Measurements from ENCODE around the gene DNAH3.
"Not testable (repeated sequence)": the region's sequence is repeated elsewhere in the genome, so short reads cannot be mapped to it uniquely, and the experiment has no call there.

DNAH3 gene

DNA sequence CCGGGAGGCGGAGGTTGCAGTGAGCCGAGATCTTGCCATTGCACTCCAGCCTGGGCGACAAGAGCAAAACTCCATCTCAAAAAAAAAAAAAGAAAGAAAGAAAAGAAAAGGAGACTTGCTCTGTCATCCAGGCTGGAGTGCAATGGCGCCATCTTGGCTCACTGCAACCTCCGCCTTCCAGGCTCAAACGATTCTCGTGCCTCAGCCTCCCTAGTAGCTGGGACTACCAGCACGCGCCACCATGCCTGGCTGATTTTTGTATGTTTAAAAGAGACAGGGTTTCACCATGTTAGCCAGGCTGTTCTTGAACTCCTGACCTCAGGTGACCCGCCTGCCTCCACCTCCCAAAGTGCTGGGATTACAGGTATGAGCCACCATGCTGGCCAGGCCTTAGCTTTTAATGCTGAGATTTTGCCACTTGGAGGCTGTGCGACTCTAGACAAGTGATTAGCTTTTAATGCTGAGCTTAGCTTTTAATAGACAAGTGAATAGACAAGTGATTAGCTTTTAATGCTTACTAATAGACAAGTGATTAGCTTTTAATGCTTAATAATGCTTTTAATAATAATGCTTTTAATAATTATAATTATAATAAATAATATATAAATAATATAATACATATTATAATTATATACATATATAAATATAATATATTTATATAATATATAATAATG, 17.4 kb upstream of the DNAH3 start:
- DNase-seq, result no peak

GRCh38 chr16:21167360-21167759, 16.7 kb upstream of the DNAH3 start:
- DNase-seq, result peak; percentile 91

- peak; percentile 22 for DNase-seq
Measured at GRCh38 chr16:21166561-21166961, 15.9 kb upstream of the DNAH3 start.

- DNase-seq, result no peak
Measured at GRCh38 chr16:21164521-21165168, 14.0 kb upstream of the DNAH3 start.

GRCh38 chr16:21163576-21163975, 12.9 kb upstream of the DNAH3 start:
- no peak for DNase-seq

GRCh38 chr16:21162661-21163151, 12.1 kb upstream of the DNAH3 start:
- no peak for DNase-seq

DNA sequence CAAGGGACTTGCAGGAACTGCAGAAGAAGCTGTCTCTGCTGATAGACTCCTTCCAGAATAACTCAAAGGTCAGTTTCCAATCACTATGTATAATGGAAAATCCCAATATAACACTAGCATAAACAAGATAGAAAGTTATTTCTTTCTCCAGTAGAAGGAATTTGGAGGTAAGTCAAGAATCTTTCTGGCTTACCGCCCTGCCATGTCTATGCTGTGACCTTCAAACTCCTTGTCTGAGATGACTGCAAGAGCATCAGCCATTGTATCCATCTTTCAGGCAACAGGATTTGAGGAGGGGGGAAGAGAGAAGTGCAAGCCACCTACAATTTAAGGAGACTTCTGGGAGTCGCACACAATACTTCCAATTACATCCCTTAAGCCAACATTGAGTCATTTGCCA, 10.6 kb upstream of the DNAH3 start:
- DNase-seq, result no peak

DNA sequence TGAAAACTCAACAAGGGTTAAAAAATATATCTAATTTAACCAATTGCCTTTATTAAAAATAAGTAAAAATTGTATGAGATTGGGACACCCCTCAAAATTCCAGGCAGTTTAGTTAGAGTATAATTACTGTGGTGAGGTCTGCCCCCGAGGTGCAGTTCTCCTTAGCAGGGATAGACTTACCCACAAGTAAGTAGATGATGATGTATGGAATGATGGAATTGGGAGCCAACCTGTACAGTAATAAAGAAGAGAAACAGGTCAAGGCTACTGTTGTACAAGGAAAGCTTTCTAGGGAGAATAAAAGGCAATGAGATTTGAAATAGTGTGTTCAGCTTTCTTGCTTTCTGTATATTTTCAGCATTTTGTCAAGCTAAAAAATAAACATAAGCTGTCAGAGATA, 9.6 kb upstream of the DNAH3 start:
- no peak for DNase-seq

GRCh38 chr16:21159281-21159951, 8.8 kb upstream of the DNAH3 start:
- no peak for DNase-seq

- DNase-seq, result peak; percentile 77
Measured at GRCh38 chr16:21158208-21159110, 7.8 kb upstream of the DNAH3 start, which contains the start of gene LDAF1. LDAF1 (plus strand) TSS chr16:21158674; CDS start chr16:21161183, 2,509 bp downstream.

DNA sequence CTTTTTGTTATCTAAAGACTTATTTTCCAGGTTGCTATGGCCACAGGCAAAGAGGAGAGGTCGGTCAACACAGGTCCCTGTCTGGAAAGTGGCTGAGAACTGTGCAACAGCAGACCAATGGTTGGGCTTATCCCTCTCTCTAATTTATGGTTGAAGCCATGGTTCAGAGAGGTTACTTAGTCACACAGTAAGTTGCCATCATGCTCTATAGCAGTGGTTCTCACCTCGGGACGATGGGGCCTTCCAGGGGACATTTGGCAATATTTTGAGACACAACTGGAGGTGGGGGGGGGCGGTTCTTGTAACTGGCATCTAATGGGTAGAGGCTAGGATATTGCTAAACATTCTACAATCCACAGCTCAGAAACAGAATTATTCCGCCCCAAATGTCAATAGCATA, 7.0 kb upstream of the DNAH3 start:
- no peak for DNase-seq

- DNase-seq, result peak; percentile 72
Measured at GRCh38 chr16:21156767-21157467, 6.3 kb upstream of the DNAH3 start.

- DNase-seq, result not testable (repeated sequence)
Measured at GRCh38 chr16:21156011-21156410, 5.4 kb upstream of the DNAH3 start.

DNA sequence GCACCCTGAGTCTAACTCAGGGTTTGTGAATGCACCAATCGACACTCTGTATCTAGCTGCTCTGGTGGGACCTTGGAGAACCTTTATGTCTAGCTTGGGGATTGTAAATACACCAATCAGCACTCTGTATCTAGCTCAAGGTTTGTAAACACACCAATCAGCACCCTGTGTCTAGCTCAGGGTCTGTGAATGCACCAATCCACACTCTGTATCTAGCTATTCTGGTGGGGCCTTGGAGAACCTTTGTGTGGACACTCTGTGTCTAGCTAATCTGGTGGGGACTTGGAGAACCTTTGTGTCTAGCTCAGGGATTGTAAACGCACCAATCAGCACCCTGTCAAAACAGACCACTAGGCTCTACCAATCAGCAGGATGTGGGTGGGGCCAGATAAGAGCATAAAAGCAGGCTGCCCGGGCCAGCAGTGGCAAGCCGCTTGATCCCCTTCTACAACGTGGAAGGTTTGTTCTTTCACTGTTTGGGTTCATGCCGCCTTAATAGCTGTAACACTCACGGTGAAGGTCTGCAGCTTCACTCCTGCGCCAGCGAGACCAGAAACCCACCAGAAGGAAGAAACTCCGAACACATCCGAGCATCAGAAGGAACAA, 2.6 kb upstream of the DNAH3 start:
- not testable (repeated sequence) for DNase-seq

- not testable (repeated sequence) for DNase-seq
Measured at GRCh38 chr16:21152160-21153030, 1.7 kb upstream of the DNAH3 start.

- no peak for DNase-seq
Measured at GRCh38 chr16:21145738-21146137, 4.9 kb downstream of the DNAH3 start.

- no peak for DNase-seq
Measured at GRCh38 chr16:21134053-21134452, 16.6 kb downstream of the DNAH3 start.

GRCh38 chr16:21130811-21131210, 19.8 kb downstream of the DNAH3 start:
- DNase-seq, result no peak

DNA sequence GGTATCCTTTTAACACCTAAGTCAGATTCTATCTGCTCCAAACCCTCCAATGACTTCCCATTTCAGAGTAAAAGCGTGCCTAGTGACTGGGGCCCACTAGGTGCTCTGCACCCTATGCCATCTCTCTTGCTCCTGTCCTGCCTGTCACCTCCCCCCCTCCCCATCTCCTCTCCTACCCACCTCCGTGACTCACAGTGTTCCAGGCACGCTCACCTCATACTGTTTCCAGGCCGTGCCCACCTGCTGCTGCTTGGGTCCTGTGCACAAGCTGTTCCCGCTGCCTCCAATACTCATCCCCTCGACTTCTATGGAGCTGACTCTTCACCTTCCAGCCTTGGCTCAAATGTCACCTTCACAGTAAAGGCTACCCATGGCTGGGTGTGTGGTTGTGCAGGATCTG, 21.7 kb downstream of the DNAH3 start:
- no peak for DNase-seq

- no peak for DNase-seq
Measured at GRCh38 chr16:21126518-21126917, 24.1 kb downstream of the DNAH3 start.

GRCh38 chr16:21125191-21125590, 25.5 kb downstream of the DNAH3 start:
- DNase-seq, result no peak
